Astrocyte (in vitro differentiated cells and primary cell): ENCODE results near the gene BCOR. TPM values are rescaled to one million over a fixed set of nuclear protein-coding genes. Genes with fewer than 3 reads are reported as not detected.

Experiments used
- DNase-seq: peaks from one replicate; pipeline ENCODE4 v3.0.0-alpha.2; 2010; ENCODE audit warnings: low read depth
- FAIRE-seq: peaks from 2 replicates; lab custom pipeline; 2011; peaks lifted over from hg19 to GRCh38; lab: Jason Lieb, UNC
- H2AFZ ChIP-seq: 2 replicates; pipeline ENCODE4 v1.6.0; 2012; ENCODE audit warnings: low read depth, low read length, inconsistent platforms
- H3K27ac ChIP-seq: 2 replicates; pipeline ENCODE4 v1.5.1; 2011; ENCODE audit warnings: low read depth, low read length, inconsistent platforms
- H3K27me3 ChIP-seq: 2 replicates; pipeline ENCODE4 v1.6.0; 2011; ENCODE audit warnings: low read length, inconsistent platforms; ENCODE audit not compliant: insufficient read depth
- H3K36me3 ChIP-seq: 2 replicates; pipeline ENCODE4 v1.5.1; 2011; ENCODE audit warnings: low read length, inconsistent platforms; ENCODE audit not compliant: insufficient read depth
- H3K4me1 ChIP-seq: 2 replicates; pipeline ENCODE4 v1.5.1; 2011; ENCODE audit warnings: low read length, inconsistent platforms; ENCODE audit not compliant: insufficient read depth
- H3K4me2 ChIP-seq: 2 replicates; pipeline ENCODE4 v1.6.0; 2012; ENCODE audit warnings: low read length, inconsistent platforms
- H3K4me3 ChIP-seq: 2 replicates; pipeline ENCODE4 v1.5.1; 2011; ENCODE audit warnings: low read depth, mild to moderate bottlenecking, low read length, inconsistent platforms; ENCODE audit not compliant: insufficient read depth
- H3K79me2 ChIP-seq: 2 replicates; pipeline ENCODE4 v1.6.0; 2012; ENCODE audit warnings: mild to moderate bottlenecking, low read length, inconsistent platforms; ENCODE audit not compliant: insufficient read depth
- H3K9ac ChIP-seq: 2 replicates; pipeline ENCODE4 v1.6.0; 2012; ENCODE audit warnings: mild to moderate bottlenecking, low read length, inconsistent platforms
- H3K9me3 ChIP-seq: 2 replicates; pipeline ENCODE4 v1.5.1; 2012; ENCODE audit warnings: low read depth, mild to moderate bottlenecking, low read length, inconsistent platforms; ENCODE audit not compliant: insufficient read depth
- H4K20me1 ChIP-seq: 2 replicates; pipeline ENCODE4 v1.6.0; 2012; ENCODE audit warnings: low read length, inconsistent platforms; ENCODE audit not compliant: insufficient read depth
- H3K27ac Mint-ChIP-seq: one replicate; pipeline ENCODE4 v1.8.0; 2021; ENCODE audit warnings: mild to moderate bottlenecking, mixed read lengths; ENCODE audit not compliant: unreplicated experiment
- H3K27me3 Mint-ChIP-seq: one replicate; pipeline ENCODE4 v1.8.0; 2021; ENCODE audit warnings: low read depth, mixed read lengths; ENCODE audit not compliant: unreplicated experiment
- H3K36me3 Mint-ChIP-seq: one replicate; pipeline ENCODE4 v1.8.0; 2021; ENCODE audit warnings: low read depth, mixed read lengths; ENCODE audit not compliant: unreplicated experiment
- H3K4me1 Mint-ChIP-seq: one replicate; pipeline ENCODE4 v1.8.0; 2021; ENCODE audit warnings: low read depth, mixed read lengths; ENCODE audit not compliant: unreplicated experiment
- H3K4me3 Mint-ChIP-seq: one replicate; pipeline ENCODE4 v1.8.0; 2021; ENCODE audit warnings: mild to moderate bottlenecking, moderate library complexity, mixed read lengths; ENCODE audit not compliant: unreplicated experiment
- H3K9me3 Mint-ChIP-seq: one replicate; pipeline ENCODE4 v1.8.0; 2021; ENCODE audit warnings: mild to moderate bottlenecking, mixed read lengths; ENCODE audit not compliant: unreplicated experiment
- CTCF ChIP-seq: IDR thresholded peaks from 2 replicates; pipeline ENCODE4 v1.5.1; 2011; ENCODE audit warnings: low read depth, mild to moderate bottlenecking, inconsistent platforms, low read length, moderate library complexity; ENCODE audit not compliant: insufficient read depth
- EZH2 ChIP-seq: IDR thresholded peaks from 2 replicates; pipeline ENCODE4 v1.6.1; 2012; ENCODE audit warnings: mild to moderate bottlenecking, low read length, inconsistent platforms; ENCODE audit not compliant: insufficient read depth
- total RNA-seq: library from RNA; stranded (reverse); gene quantifications from 2 replicates; pipeline ENCODE4 v1.2.1, GENCODE V29; 2021

The BCOR gene
- total RNA-seq, 1 donor from 2014 or later = 9.0 TPM

DNA sequence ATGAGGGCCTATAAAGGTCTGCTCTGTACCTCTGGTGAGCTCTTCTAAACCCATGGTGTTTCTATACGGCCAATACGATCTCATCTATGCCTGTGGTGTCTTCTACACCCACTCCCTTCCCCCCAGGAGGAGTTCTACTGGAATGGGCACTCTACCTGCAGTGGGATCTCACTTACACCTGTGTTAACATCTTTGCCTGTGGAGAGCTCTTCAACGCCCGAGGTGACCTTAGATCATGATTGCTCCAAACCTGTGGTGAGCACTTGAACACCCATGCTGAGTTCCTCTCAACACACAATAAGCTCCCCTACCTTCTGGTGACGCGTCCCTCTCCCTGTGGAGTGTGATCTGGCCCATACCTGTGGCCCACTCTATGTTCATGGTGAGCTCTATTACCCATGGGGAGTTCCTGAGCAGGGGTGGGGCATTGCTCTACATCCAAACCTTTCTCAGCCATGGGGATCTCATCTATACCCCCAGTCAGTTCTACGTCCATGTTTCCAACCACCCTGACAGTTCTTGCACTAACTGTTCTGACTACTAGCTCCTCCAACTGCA is 48.6 kb downstream of the BCOR start:
- Histone ChIP-seq H3K4me2 (no peak overlapping the region), H4K20me1 (no peaks in the 10 kb centered on the region), H3K9me3 (peaks cover 13% of the 10 kb centered on the region), H3K79me2 (no peaks in the 10 kb centered on the region), H3K4me1 (no peaks in the 10 kb centered on the region), H3K36me3 (peaks cover 27% of the 10 kb centered on the region), H3K27ac (no peak overlapping the region), H2AFZ (no peak overlapping the region), H3K4me3 (no peak overlapping the region), H3K27me3 (no peaks in the 10 kb centered on the region), H3K9ac (no peak overlapping the region)
- Mint-ChIP-seq H3K4me3 (no peak overlapping the region), H3K27me3 (no peaks in the 10 kb centered on the region), H3K36me3 (peaks cover 32% of the 10 kb centered on the region), H3K27ac (no peak overlapping the region), H3K4me1 (no peaks in the 10 kb centered on the region), H3K9me3 (peaks cover 17% of the 10 kb centered on the region)
- FAIRE-seq (no peak), DNase-seq (no peak)
- TF ChIP-seq EZH2 (no peak), CTCF (no peak)

- no peak overlapping the region for H3K9ac ChIP-seq
- H3K36me3 Mint-ChIP-seq = peaks cover 24% of the 10 kb centered on the region
- H2AFZ ChIP-seq = no peak overlapping the region
- no peak for DNase-seq
- H3K4me3 ChIP-seq = no peak overlapping the region
- H3K4me2 ChIP-seq = no peak overlapping the region
- H3K4me3 Mint-ChIP-seq = no peak overlapping the region
- H3K9me3 Mint-ChIP-seq = peaks cover 17% of the 10 kb centered on the region
- no peaks in the 10 kb centered on the region for H3K27me3 Mint-ChIP-seq
- H3K9me3 ChIP-seq = peaks cover 9% of the 10 kb centered on the region
- H3K36me3 ChIP-seq = peaks cover 15% of the 10 kb centered on the region
- H3K4me1 Mint-ChIP-seq = no peaks in the 10 kb centered on the region
- TF ChIP-seq EZH2 (no peak), CTCF (no peak)
- no peak for FAIRE-seq
- H4K20me1 ChIP-seq = no peaks in the 10 kb centered on the region
- H3K27me3 ChIP-seq = no peaks in the 10 kb centered on the region
- no peak overlapping the region for H3K27ac Mint-ChIP-seq
- H3K79me2 ChIP-seq = no peaks in the 10 kb centered on the region
- no peaks in the 10 kb centered on the region for H3K4me1 ChIP-seq
- no peak overlapping the region for H3K27ac ChIP-seq
Observed at GRCh38 chrX:40047485-40047884, 50.3 kb downstream of the BCOR start.

- Mint-ChIP-seq H3K27me3 (no peaks in the 10 kb centered on the region), H3K27ac (no peak overlapping the region), H3K36me3 (peaks cover 4% of the 10 kb centered on the region), H3K4me1 (no peaks in the 10 kb centered on the region), H3K4me3 (no peak overlapping the region), H3K9me3 (peaks cover 4% of the 10 kb centered on the region)
- FAIRE-seq (no peak), DNase-seq (no peak)
- H3K4me3 ChIP-seq = no peak overlapping the region
- H3K36me3 ChIP-seq = peaks cover 2% of the 10 kb centered on the region
- no peaks in the 10 kb centered on the region for H3K79me2 ChIP-seq
- TF ChIP-seq EZH2 (no peak), CTCF (no peak)
- H2AFZ ChIP-seq = no peak overlapping the region
- no peaks in the 10 kb centered on the region for H3K27me3 ChIP-seq
- no peaks in the 10 kb centered on the region for H4K20me1 ChIP-seq
- H3K4me2 ChIP-seq = no peak overlapping the region
- no peak overlapping the region for H3K9ac ChIP-seq
- no peaks in the 10 kb centered on the region for H3K4me1 ChIP-seq
- H3K27ac ChIP-seq = no peak overlapping the region
- H3K9me3 ChIP-seq = no peaks in the 10 kb centered on the region
Observed at GRCh38 chrX:40043895-40044294, 53.9 kb downstream of the BCOR start.
